HepG2 (cell line): ENCODE measurements around the gene MAP1LC3A.

Experiments
- ELK4 ChIP-seq: sonication (generic); formaldehyde crosslinking; IDR thresholded peaks from 2 replicates; pipeline ENCODE4 v1.9.0; 2021; ENCODE audit warnings: missing genetic modification reagents, borderline replicate concordance
- FOXK2 ChIP-seq: fragments of 450-650 bp; IDR thresholded peaks from 2 replicates; pipeline ENCODE4 v1.6.1; 2016
- PATZ1 ChIP-seq: sonication (generic); formaldehyde crosslinking; IDR thresholded peaks from 2 replicates; pipeline ENCODE4 v1.4.0; 2020; ENCODE audit warnings: missing genetic modification reagents
- POLR2A ChIP-seq, 2 experiments: IDR thresholded peaks; 2 replicates each; pipeline ENCODE4 v1.6.1; 2011; ENCODE audit warnings: low read depth in 2 of 2, low read length in 2 of 2, mild to moderate bottlenecking in 1 of 2, moderate library complexity in 1 of 2; ENCODE audit not compliant: insufficient read depth in 1 of 2
- SP2 ChIP-seq: sonication (generic); formaldehyde crosslinking; IDR thresholded peaks from 2 replicates; pipeline ENCODE4 v1.5.1; 2020; ENCODE audit warnings: mild to moderate bottlenecking, missing genetic modification reagents
- ZEB1 ChIP-seq: IDR thresholded peaks from 2 replicates; pipeline ENCODE4 v1.6.1; 2012; ENCODE audit warnings: mild to moderate bottlenecking, low read depth, inconsistent platforms; ENCODE audit not compliant: insufficient replicate concordance
- ZKSCAN8 ChIP-seq: IDR thresholded peaks from 2 replicates; pipeline ENCODE4 v1.6.1; 2016; ENCODE audit warnings: borderline replicate concordance, missing genetic modification reagents, missing compliant biosample characterization
- ZNF639 ChIP-seq: conservative IDR thresholded peaks from 2 replicates; pipeline ENCODE4 v1.6.1; 2018; ENCODE audit warnings: missing genetic modification reagents
- TF ChIP-seq, protein P1 (sequence below): sonication (generic); formaldehyde crosslinking; IDR thresholded peaks from 2 replicates; pipeline ENCODE4 v1.8.0; 2022; ENCODE audit warnings: mild to moderate bottlenecking, missing genetic modification reagents
- TF ChIP-seq, protein P2 (sequence below): sonication (generic); formaldehyde crosslinking; IDR thresholded peaks from 2 replicates; pipeline ENCODE4 v1.5.0; 2020; ENCODE audit warnings: mild to moderate bottlenecking, missing genetic modification reagents

- TF ChIP-seq, protein P1, sequence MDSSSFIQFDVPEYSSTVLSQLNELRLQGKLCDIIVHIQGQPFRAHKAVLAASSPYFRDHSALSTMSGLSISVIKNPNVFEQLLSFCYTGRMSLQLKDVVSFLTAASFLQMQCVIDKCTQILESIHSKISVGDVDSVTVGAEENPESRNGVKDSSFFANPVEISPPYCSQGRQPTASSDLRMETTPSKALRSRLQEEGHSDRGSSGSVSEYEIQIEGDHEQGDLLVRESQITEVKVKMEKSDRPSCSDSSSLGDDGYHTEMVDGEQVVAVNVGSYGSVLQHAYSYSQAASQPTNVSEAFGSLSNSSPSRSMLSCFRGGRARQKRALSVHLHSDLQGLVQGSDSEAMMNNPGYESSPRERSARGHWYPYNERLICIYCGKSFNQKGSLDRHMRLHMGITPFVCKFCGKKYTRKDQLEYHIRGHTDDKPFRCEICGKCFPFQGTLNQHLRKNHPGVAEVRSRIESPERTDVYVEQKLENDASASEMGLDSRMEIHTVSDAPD (CRISPR knock-in tag) = no peak
- TF ChIP-seq, protein P2, sequence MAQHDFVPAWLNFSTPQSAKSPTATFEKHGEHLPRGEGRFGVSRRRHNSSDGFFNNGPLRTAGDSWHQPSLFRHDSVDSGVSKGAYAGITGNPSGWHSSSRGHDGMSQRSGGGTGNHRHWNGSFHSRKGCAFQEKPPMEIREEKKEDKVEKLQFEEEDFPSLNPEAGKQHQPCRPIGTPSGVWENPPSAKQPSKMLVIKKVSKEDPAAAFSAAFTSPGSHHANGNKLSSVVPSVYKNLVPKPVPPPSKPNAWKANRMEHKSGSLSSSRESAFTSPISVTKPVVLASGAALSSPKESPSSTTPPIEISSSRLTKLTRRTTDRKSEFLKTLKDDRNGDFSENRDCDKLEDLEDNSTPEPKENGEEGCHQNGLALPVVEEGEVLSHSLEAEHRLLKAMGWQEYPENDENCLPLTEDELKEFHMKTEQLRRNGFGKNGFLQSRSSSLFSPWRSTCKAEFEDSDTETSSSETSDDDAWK = no peak
- TF ChIP-seq SP2 (CRISPR knock-in tag) (no peak), ELK4 (no peak), ZEB1 (no peak), PATZ1 (CRISPR knock-in tag) (no peak), FOXK2 (no peak), POLR2A (IDR thresholded peaks at IDR 0.05; ENCODE audit: insufficient read depth in 1 of 2, low read depth in 2 of 2, low read length in 2 of 2) (no peak), ZNF639 (CRISPR knock-in tag) (no peak), ZKSCAN8 (CRISPR knock-in tag) (no peak)
Measured at GRCh38 chr20:34579979-34580940, 21.7 kb downstream of the MAP1LC3A start.
